LNCaP clone FGC (cell line): ENCODE results near the gene PACS2.
"Not testable (repeated sequence)": the region's sequence is repeated elsewhere in the genome, so short reads cannot be mapped to it uniquely, and the experiment has no call there.

ENCODE experiments used
- DNase-seq: peaks from one replicate; pipeline ENCODE4 v3.0.0-alpha.2; 2011; ENCODE audit warnings: low read depth
- H3K4me3 ChIP-seq: 2 replicates; pipeline ENCODE4 v1.5.1; 2011; ENCODE audit warnings: mild to moderate bottlenecking, low read depth, low read length, control low read depth
- CTCF ChIP-seq: IDR thresholded peaks from 2 replicates; pipeline ENCODE4 v1.5.1; 2012; ENCODE audit warnings: mild to moderate bottlenecking; ENCODE audit not compliant: control insufficient read depth, insufficient read depth; ENCODE audit errors: extremely low read depth

PACS2 gene

GRCh38 chr14:105324871-105325270 lies 10.3 kb downstream of the PACS2 start:
- no peak overlapping the region for H3K4me3 ChIP-seq
- no peak for TF ChIP-seq CTCF
- no peak for DNase-seq

GRCh38 chr14:105325303-105325702 lies 10.8 kb downstream of the PACS2 start:
- no peak for DNase-seq
- H3K4me3 ChIP-seq, result no peak overlapping the region
- TF ChIP-seq CTCF, result no peak

GRCh38 chr14:105325716-105326567 lies 11.4 kb downstream of the PACS2 start:
- H3K4me3 ChIP-seq, result no peak overlapping the region
- DNase-seq, result no peak
- TF ChIP-seq CTCF, result no peak

- no peak for TF ChIP-seq CTCF
- no peak overlapping the region for H3K4me3 ChIP-seq
- no peak for DNase-seq
Observed at GRCh38 chr14:105326568-105326867, 12.0 kb downstream of the PACS2 start.

- no peak for DNase-seq
- no peak for TF ChIP-seq CTCF
- no peak overlapping the region for H3K4me3 ChIP-seq
Observed at GRCh38 chr14:105326891-105327694, 12.5 kb downstream of the PACS2 start.

GRCh38 chr14:105327695-105328045 lies 13.1 kb downstream of the PACS2 start:
- DNase-seq, H3K4me3 ChIP-seq: not testable (repeated sequence)

GRCh38 chr14:105328070-105328677 lies 13.6 kb downstream of the PACS2 start:
- no peak for TF ChIP-seq CTCF
- no peak for DNase-seq
- no peak overlapping the region for H3K4me3 ChIP-seq
